Hepatocyte (in vitro differentiated cells): ENCODE results near the gene IRF7.

Source experiments
- CTCF ChIP-seq: fragments of 200-600 bp; sonication (generic); IDR thresholded peaks from 2 replicates; pipeline ENCODE4 v1.5.1; 2016; ENCODE audit warnings: antibody characterized with exemption, mild to moderate bottlenecking; ENCODE audit not compliant: poor library complexity
- EZH2 ChIP-seq: fragments of 200-600 bp; sonication (generic); IDR thresholded peaks from 2 replicates; pipeline ENCODE4 v1.6.1; 2016; ENCODE audit warnings: antibody characterized with exemption, mild to moderate bottlenecking, borderline replicate concordance
- EZH2phosphoT487 ChIP-seq: fragments of 200-600 bp; sonication (generic); IDR thresholded peaks from one replicate; pipeline ENCODE4 v1.6.1; 2018; ENCODE audit warnings: antibody characterized with exemption, mild to moderate bottlenecking, low read depth, moderate library complexity; ENCODE audit not compliant: unreplicated experiment, severe bottlenecking

- TF ChIP-seq CTCF (no peak), EZH2phosphoT487 (no peak), EZH2 (no peak)
These were observed 20.3 kb upstream of the IRF7 start for GRCh38 chr11:635945-636510.
